KMS-11 (cell line): ENCODE data around the gene NPEPL1.

Experiments
- H2AFZ ChIP-seq: fragments of 200-600 bp; sonication (generic); 2 replicates; pipeline ENCODE4 v1.6.1; 2016; ENCODE audit warnings: antibody characterized with exemption, mixed run types, low read depth
- H3K27ac ChIP-seq: fragments of 200-600 bp; sonication (generic); 2 replicates; pipeline ENCODE4 v1.6.1; 2016; ENCODE audit warnings: mild to moderate bottlenecking, mixed run types
- H3K27me3 ChIP-seq: fragments of 200-600 bp; sonication (generic); 2 replicates; pipeline ENCODE4 v1.6.1; 2017; ENCODE audit warnings: mild to moderate bottlenecking, low read depth, mixed run types, moderate library complexity; ENCODE audit not compliant: insufficient read depth
- H3K36me3 ChIP-seq: fragments of 200-600 bp; sonication (generic); 2 replicates; pipeline ENCODE4 v1.6.1; 2017; ENCODE audit warnings: mild to moderate bottlenecking, mixed run types; ENCODE audit not compliant: insufficient read depth
- H3K4me1 ChIP-seq: fragments of 200-600 bp; sonication (generic); 2 replicates; pipeline ENCODE4 v1.6.1; 2016; ENCODE audit warnings: mild to moderate bottlenecking, low read depth, mixed run types; ENCODE audit not compliant: poor library complexity, severe bottlenecking
- H3K4me2 ChIP-seq: fragments of 200-600 bp; sonication (generic); 2 replicates; pipeline ENCODE4 v1.7.0; 2016; ENCODE audit warnings: mild to moderate bottlenecking, mixed run types
- H3K4me3 ChIP-seq: fragments of 200-600 bp; sonication (generic); IDR thresholded peaks from 2 replicates; pipeline ENCODE4 v1.6.1; 2017; ENCODE audit warnings: low read depth, low read length, mixed read lengths; ENCODE audit not compliant: insufficient read depth
- H3K79me2 ChIP-seq: fragments of 200-600 bp; sonication (generic); 2 replicates; pipeline ENCODE4 v1.6.1; 2016; ENCODE audit warnings: low read depth, mixed run types; ENCODE audit not compliant: insufficient read depth
- H3K9ac ChIP-seq: fragments of 200-600 bp; sonication (generic); 2 replicates; pipeline ENCODE4 v1.6.1; 2016; ENCODE audit warnings: mild to moderate bottlenecking, mixed run types
- H4K20me1 ChIP-seq: fragments of 200-600 bp; sonication (generic); 2 replicates; pipeline ENCODE4 v1.6.1; 2016; ENCODE audit warnings: mild to moderate bottlenecking, mixed run types; ENCODE audit not compliant: insufficient read depth
- CTCF ChIP-seq: fragments of 200-600 bp; sonication (generic); conservative IDR thresholded peaks from 2 replicates; pipeline ENCODE4 v1.6.1; 2017; ENCODE audit warnings: low read depth, mild to moderate bottlenecking, antibody characterized with exemption, low read length, moderate library complexity, mixed read lengths

NPEPL1 gene

GRCh38 chr20:58690396-58691135 lies 2.0 kb upstream of the NPEPL1 start:
- Histone ChIP-seq H3K4me3 (no peak overlapping the region), H3K4me2 (no peak overlapping the region), H2AFZ (no peak overlapping the region), H4K20me1 (no peaks in the 10 kb centered on the region), H3K79me2 (no peaks in the 10 kb centered on the region), H3K9ac (no peak overlapping the region), H3K4me1 (peaks cover 3% of the 10 kb centered on the region), H3K27me3 (no peaks in the 10 kb centered on the region), H3K27ac (no peak overlapping the region), H3K36me3 (no peaks in the 10 kb centered on the region)
- TF ChIP-seq CTCF, result no peak

GRCh38 chr20:58691773-58692578 lies 624 bp upstream of the NPEPL1 start:
- Histone ChIP-seq H3K4me1 (peaks cover 3% of the 10 kb centered on the region), H2AFZ (peak overlapping the region; percentile 95), H3K36me3 (no peaks in the 10 kb centered on the region), H3K27ac (no peak overlapping the region), H3K27me3 (no peaks in the 10 kb centered on the region), H3K4me2 (no peak overlapping the region), H3K4me3 (no peak overlapping the region), H3K9ac (no peak overlapping the region; the same call in 1 of the 2 replicates), H3K79me2 (no peaks in the 10 kb centered on the region), H4K20me1 (no peaks in the 10 kb centered on the region)
- no peak for TF ChIP-seq CTCF

- peak overlapping the region; percentile 92 for H3K4me2 ChIP-seq
- H3K79me2 ChIP-seq, result no peaks in the 10 kb centered on the region
- H4K20me1 ChIP-seq, result no peaks in the 10 kb centered on the region
- H3K4me1 ChIP-seq, result peaks cover 3% of the 10 kb centered on the region
- no peak overlapping the region for H3K4me3 ChIP-seq
- TF ChIP-seq CTCF, result no peak
- no peak overlapping the region for H3K27ac ChIP-seq
- H2AFZ ChIP-seq, result peak overlapping the region; percentile 75
- no peaks in the 10 kb centered on the region for H3K36me3 ChIP-seq
- no peaks in the 10 kb centered on the region for H3K27me3 ChIP-seq
- H3K9ac ChIP-seq, result peak overlapping the region; percentile 72; the same call in 1 of the 2 replicates
Observed at GRCh38 chr20:58693226-58694006, 816 bp downstream of the NPEPL1 start.

GRCh38 chr20:58694241-58695083 lies 1.9 kb downstream of the NPEPL1 start:
- H3K27ac ChIP-seq, result no peak overlapping the region
- H3K4me2 ChIP-seq, result no peak overlapping the region
- no peaks in the 10 kb centered on the region for H4K20me1 ChIP-seq
- no peaks in the 10 kb centered on the region for H3K79me2 ChIP-seq
- no peak overlapping the region for H2AFZ ChIP-seq
- no peaks in the 10 kb centered on the region for H3K36me3 ChIP-seq
- no peak overlapping the region for H3K9ac ChIP-seq
- H3K27me3 ChIP-seq, result no peaks in the 10 kb centered on the region
- peaks cover 3% of the 10 kb centered on the region for H3K4me1 ChIP-seq
- no peak for TF ChIP-seq CTCF
- no peak overlapping the region for H3K4me3 ChIP-seq
